ENCODE measurements around the gene EPHB1.

- TF ChIP-seq POLR2A (IDR thresholded peaks at IDR 0.05) (no peak), CTCF (IDR thresholded peaks at IDR 0.05) (no peak)
Measured at GRCh38 chr3:134928819-134929218, 133.8 kb downstream of the EPHB1 start.

All from thyroid gland (tissue), 4 donors.